Neural cell (in vitro differentiated cells): ENCODE data around the gene TMEM181.

ENCODE experiments used
- CTCF ChIP-seq: fragments of 450-650 bp; IDR thresholded peaks from 2 replicates; pipeline ENCODE4 v1.5.1; 2014; ENCODE audit warnings: antibody characterized with exemption, mild to moderate bottlenecking, moderate library complexity; ENCODE audit not compliant: poor library complexity, severe bottlenecking
- EZH2 ChIP-seq: fragments of 200-600, 300-800 bp; shearing (Covaris generic), sonication (generic); IDR thresholded peaks from 2 replicates; pipeline ENCODE4 v1.6.1; 2014; ENCODE audit warnings: antibody characterized with exemption, low read length, borderline replicate concordance, mild to moderate bottlenecking; ENCODE audit not compliant: insufficient read depth, poor library complexity, severe bottlenecking
- MXI1 ChIP-seq: fragments of 450-650 bp; conservative IDR thresholded peaks from 2 replicates; pipeline ENCODE4 v1.6.1; 2014; ENCODE audit warnings: antibody characterized with exemption, mild to moderate bottlenecking; ENCODE audit not compliant: poor library complexity, severe bottlenecking
- POLR2AphosphoS5 ChIP-seq: IDR thresholded peaks from 2 replicates; pipeline ENCODE4 v1.6.1; 2012
- SMC3 ChIP-seq: fragments of 450-650 bp; conservative IDR thresholded peaks from 2 replicates; pipeline ENCODE4 v1.6.1; 2014; ENCODE audit warnings: antibody characterized with exemption, mild to moderate bottlenecking, moderate library complexity; ENCODE audit not compliant: poor library complexity
- TAF1 ChIP-seq: IDR thresholded peaks from 2 replicates; pipeline ENCODE4 v1.6.1; 2012; ENCODE audit warnings: low read depth

- TF ChIP-seq CTCF (no peak), POLR2AphosphoS5 (no peak), EZH2 (no peak), SMC3 (no peak), MXI1 (no peak), TAF1 (no peak)
Measured at GRCh38 chr6:158524311-158524710, 35.6 kb upstream of the TMEM181 start.
